Erythroblast (primary cell): ENCODE measurements around the gene METTL9.
"Not testable (repeated sequence)": the region's sequence is repeated elsewhere in the genome, so short reads cannot be mapped to it uniquely, and the experiment has no call there.

Experiments
- GATA1 ChIP-seq: IDR thresholded peaks from 2 replicates; pipeline ENCODE4 v1.6.1; 2011; ENCODE audit warnings: low read depth, mild to moderate bottlenecking, control low read depth, low read length, moderate library complexity
- POLR2A ChIP-seq: IDR thresholded peaks from 2 replicates; pipeline ENCODE4 v1.6.1; 2011; ENCODE audit warnings: mild to moderate bottlenecking, low read length

GRCh38 chr16:21577487-21577886 is 21.9 kb upstream of the METTL9 start:
- not testable (repeated sequence) for TF ChIP-seq POLR2A, GATA1
